PC-3 (cell line): ENCODE data around the gene FCRL1. TPM values are rescaled to one million over a fixed set of nuclear protein-coding genes. Genes with fewer than 3 reads are reported as not detected.
A peak's percentile ranks its signal among the peaks of the same experiment; 100 is the strongest.

Source experiments
- ATAC-seq: fragments of 200-7000 bp; cut with Tn5 transposase; 2 replicates; pipeline ENCODE4 v1.9.1; 2020; ENCODE audit warnings: mild to moderate bottlenecking, moderate library complexity
- BruUV-seq: library from RNA; stranded (reverse); fragments of 400-500 nt; replicated peaks from 2 replicates; lab custom pipeline; 2021; lab: Mats Ljungman, UMichigan
- CTCF ChIA-PET: fragments of 300-600 bp; sonication (Branson Sonifier 250); formaldehyde crosslinking; loops from one replicate; lab custom pipeline; 2022; ENCODE audit warnings: antibody characterized with exemption; lab: Charles Lee
- POLR2A ChIA-PET: fragments of 300-600 bp; sonication (Branson Sonifier 250); formaldehyde crosslinking; loops from one replicate; lab custom pipeline; 2022; ENCODE audit warnings: antibody characterized with exemption; ENCODE audit not compliant: unreplicated experiment; lab: Charles Lee
- DNase-seq: peaks from one replicate; pipeline ENCODE4 v3.0.0-alpha.2; 2015
- H2AFZ ChIP-seq: fragments of 300-600 bp; sonication (generic); 2 replicates; pipeline ENCODE4 v1.6.0; 2016; ENCODE audit warnings: antibody characterized with exemption, low read length
- H3F3A ChIP-seq: fragments of 300-600 bp; sonication (generic); one replicate; pipeline ENCODE4 v1.6.0; 2017; ENCODE audit warnings: antibody characterized with exemption, low read length, control low read depth, mild to moderate bottlenecking; ENCODE audit not compliant: unreplicated experiment
- H3K27ac ChIP-seq: fragments of 300-600 bp; sonication (generic); 2 replicates; pipeline ENCODE4 v1.5.1; 2016; ENCODE audit warnings: mild to moderate bottlenecking, low read length
- H3K27me3 ChIP-seq: fragments of 300-600 bp; sonication (generic); 2 replicates; pipeline ENCODE4 v1.6.1; 2016; ENCODE audit warnings: low read length, mixed read lengths
- H3K36me3 ChIP-seq: fragments of 300-600 bp; sonication (generic); 2 replicates; pipeline ENCODE4 v1.6.1; 2016; ENCODE audit warnings: low read depth, mixed run types, low read length, mixed read lengths
- H3K4me1 ChIP-seq: fragments of 300-600 bp; sonication (generic); 2 replicates; pipeline ENCODE4 v1.5.1; 2016; ENCODE audit warnings: low read length; ENCODE audit not compliant: insufficient read depth
- H3K4me2 ChIP-seq: fragments of 300-600 bp; sonication (generic); 2 replicates; pipeline ENCODE4 v1.6.0; 2016; ENCODE audit warnings: low read length
- H3K4me3 ChIP-seq: fragments of 300-600 bp; sonication (generic); 2 replicates; pipeline ENCODE4 v1.5.1; 2016; ENCODE audit warnings: mild to moderate bottlenecking, low read length, mixed read lengths
- H3K79me2 ChIP-seq: fragments of 300-600 bp; sonication (generic); 2 replicates; pipeline ENCODE4 v1.6.1; 2017; ENCODE audit warnings: low read length, mixed read lengths
- H3K9ac ChIP-seq: fragments of 300-600 bp; sonication (generic); 2 replicates; pipeline ENCODE4 v1.6.0; 2016; ENCODE audit warnings: mild to moderate bottlenecking, low read length
- H3K9me2 ChIP-seq: fragments of 300-600 bp; sonication (generic); replicated peaks from 2 replicates; pipeline ENCODE4 v1.6.1; 2016; ENCODE audit warnings: mixed run types, low read length, mixed read lengths
- H3K9me3 ChIP-seq: fragments of 300-600 bp; sonication (generic); 2 replicates; pipeline ENCODE4 v1.6.1; 2016; ENCODE audit warnings: low read length, mixed read lengths
- H4K20me1 ChIP-seq: fragments of 300-600 bp; sonication (generic); 2 replicates; pipeline ENCODE4 v1.6.1; 2016; ENCODE audit warnings: low read length, mixed read lengths
- CTCF ChIP-seq: fragments of 300-600 bp; sonication (generic); conservative IDR thresholded peaks from 2 replicates; pipeline ENCODE4 v1.5.1; 2017; ENCODE audit warnings: antibody characterized with exemption, low read depth, mild to moderate bottlenecking, low read length
- EZH2 ChIP-seq: fragments of 300-600 bp; sonication (generic); IDR thresholded peaks from one replicate; pipeline ENCODE4 v1.6.1; 2017; ENCODE audit warnings: antibody characterized with exemption, mild to moderate bottlenecking, low read length; ENCODE audit not compliant: unreplicated experiment
- EZH2phosphoT487 ChIP-seq: fragments of 300-600 bp; sonication (generic); IDR thresholded peaks from 2 replicates; pipeline ENCODE4 v1.6.1; 2018; ENCODE audit warnings: mild to moderate bottlenecking, antibody characterized with exemption, low read length, borderline replicate concordance
- intact Hi-C: fragments of 100-400 bp; cut with micrococcal nuclease; formaldehyde crosslinking; loops from 2 replicates; pipeline ENCODE4 v1.9.0; 2023
- total RNA-seq: library from RNA; depleted of rRNA; stranded (reverse); fragments of >200 nt; gene quantifications from 2 replicates; pipeline ENCODE4 v1.2.3, GENCODE V29; 2014

The FCRL1 gene
- total RNA-seq, 1 experiment from 2014 or later = not detected

DNA sequence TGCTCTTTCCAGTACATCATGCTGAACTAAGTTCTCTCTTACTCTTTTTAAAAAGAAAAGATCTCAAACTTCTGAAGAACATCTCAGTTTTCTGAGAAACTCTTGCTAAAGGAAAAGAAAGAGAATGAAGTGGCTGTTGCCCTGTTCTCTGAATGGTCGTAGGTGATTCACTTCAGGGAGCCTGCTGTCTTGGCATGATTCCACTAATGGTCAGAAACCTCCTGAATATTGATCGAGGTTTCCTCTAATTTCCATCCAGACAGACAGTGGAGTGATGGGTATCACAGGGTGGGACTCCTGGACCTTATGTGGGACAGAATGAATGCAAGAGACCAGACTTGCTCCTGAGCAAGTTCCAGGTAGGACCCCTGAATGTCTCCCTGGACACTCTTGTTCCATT is 45.5 kb downstream of the FCRL1 start:
- Histone ChIP-seq H3K27ac (no peak overlapping the region), H3K79me2 (no peaks in the 10 kb centered on the region), H3K9me3 (no peaks in the 10 kb centered on the region), H3K4me1 (peaks cover 5% of the 10 kb centered on the region), H2AFZ (no peak overlapping the region), H3K36me3 (no peaks in the 10 kb centered on the region), H3K4me3 (no peak overlapping the region), H4K20me1 (no peaks in the 10 kb centered on the region), H3K27me3 (peaks cover 12% of the 10 kb centered on the region), H3K9me2 (no peaks in the 10 kb centered on the region), H3K4me2 (no peak overlapping the region), H3K9ac (no peak overlapping the region), H3F3A (no peaks in the 10 kb centered on the region)
- TF ChIP-seq CTCF (no peak), EZH2phosphoT487 (no peak), EZH2 (no peak)
- CTCF ChIA-PET = interaction anchor here (0.5 kb wide), 1 partner anchor 204 kb away, joined by 3 read pairs; no protein-coding TSS in a partner anchor
- intact Hi-C loops = no loop called here
- POLR2A ChIA-PET = no interaction called here
- no peak for ATAC-seq
- no TSS peak for BruUV-seq
- DNase-seq = no peak

DNA sequence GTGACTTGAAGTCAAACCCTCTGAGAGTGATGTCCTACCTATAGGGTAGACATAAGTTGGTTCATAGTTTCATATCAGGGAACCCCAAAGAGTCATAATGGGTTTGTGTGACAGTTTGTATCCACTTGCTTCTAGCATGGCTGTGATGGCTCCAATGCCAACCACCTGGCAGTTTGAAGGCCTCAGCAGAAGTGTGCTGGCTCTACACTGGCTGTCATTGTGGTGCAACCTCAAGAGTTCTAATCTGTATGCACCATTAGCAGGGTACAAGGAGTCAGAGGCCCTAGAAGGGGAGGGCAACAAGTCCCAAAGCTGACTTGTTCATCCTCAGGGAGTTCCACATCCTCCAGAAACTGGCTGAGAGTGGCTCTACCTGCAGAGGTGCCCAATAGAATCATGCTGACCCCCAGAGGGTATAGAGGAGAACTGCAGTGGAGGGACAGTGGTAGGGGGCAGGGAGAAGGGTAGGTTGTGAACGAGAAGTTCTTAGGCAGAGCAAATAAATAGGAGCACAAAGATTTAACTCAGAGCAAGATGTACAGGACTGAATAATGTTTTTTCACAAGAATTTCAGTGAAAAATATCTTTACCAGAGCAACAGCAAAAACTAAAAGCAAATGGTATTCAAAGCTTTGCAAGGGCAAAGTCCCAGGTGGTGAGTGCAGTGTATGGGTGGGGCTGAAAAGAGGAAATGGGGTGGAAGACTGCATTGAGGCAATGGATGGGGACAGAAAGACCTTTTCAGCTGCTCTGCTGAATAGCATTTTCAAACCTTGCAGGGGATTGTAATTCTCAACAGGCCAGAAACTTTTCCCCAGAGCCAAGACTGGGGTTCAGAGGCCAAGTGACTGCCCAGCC is 46.2 kb downstream of the FCRL1 start:
- peak; percentile 10 for DNase-seq
- intact Hi-C loops = no loop called here
- ChIA-PET POLR2A (no interaction called here), CTCF (no interaction called here)
- no peak overlapping the region for H3K4me2 ChIP-seq
- no TSS peak for BruUV-seq
- no peak overlapping the region for H3K9ac ChIP-seq
- no peaks in the 10 kb centered on the region for H4K20me1 ChIP-seq
- no peak overlapping the region for H3K4me3 ChIP-seq
- no peaks in the 10 kb centered on the region for H3K9me2 ChIP-seq
- TF ChIP-seq EZH2phosphoT487 (no peak), CTCF (peak; percentile 46; the same call in 1 of the 2 replicates), EZH2 (no peak)
- H3K27ac ChIP-seq = no peak overlapping the region
- no peaks in the 10 kb centered on the region for H3F3A ChIP-seq
- peaks cover 5% of the 10 kb centered on the region for H3K4me1 ChIP-seq
- no peaks in the 10 kb centered on the region for H3K79me2 ChIP-seq
- H2AFZ ChIP-seq = no peak overlapping the region
- no peaks in the 10 kb centered on the region for H3K36me3 ChIP-seq
- H3K9me3 ChIP-seq = no peaks in the 10 kb centered on the region
- no peak for ATAC-seq
- peaks cover 17% of the 10 kb centered on the region for H3K27me3 ChIP-seq
